ENCODE measurements around the gene ZNF425. TPM values are rescaled to one million over a fixed set of nuclear protein-coding genes. Genes with fewer than 3 reads are reported as not detected.

The ZNF425 gene
- total RNA-seq: 1 to 10 TPM in 1 of 2 donors, under 1 TPM in 1; 0.96 to 1.0 TPM

- TF ChIP-seq CTCF (IDR thresholded peaks at IDR 0.05): peak; percentile 96
- DNase-seq: peak; percentile 93
- intact Hi-C loops (cut with DNase I): no loop called here
- H3K36me3 ChIP-seq: no peaks in the 10 kb centered on the region
- H3K4me3 ChIP-seq: peak within 1 kb of the TSS; percentile 73
- H3K27me3 ChIP-seq: no peaks in the 10 kb centered on the region
- no peaks in the 10 kb centered on the region for H3K9me3 ChIP-seq
- H3K4me1 ChIP-seq: peaks cover 10% of the 10 kb centered on the region
- peak within 1 kb of the TSS; percentile 93 to 97 for H3K9ac ChIP-seq (ENCODE audit: low read depth in 2 of 2, low read length in 2 of 2)
- peak within 1 kb of the TSS; percentile 90 for H3K27ac ChIP-seq
These were observed at the start of gene ZNF425 for GRCh38 chr7:149125863-149126661. Gene ZNF425, minus strand, starts transcription at chr7:149126324. Its CDS starts 111 bp downstream, at chr7:149126213.

GRCh38 chr7:149175150-149175549, 49.0 kb upstream of the ZNF425 start:
- DNase-seq: no peak
- Histone ChIP-seq H3K27me3 (no peaks in the 10 kb centered on the region), H3K27ac (no peak overlapping the region), H3K9ac (ENCODE audit: low read depth in 2 of 2, low read length in 2 of 2) (no peak overlapping the region), H3K9me3 (no peaks in the 10 kb centered on the region), H3K36me3 (peaks cover 2% of the 10 kb centered on the region), H3K4me3 (no peak overlapping the region), H3K4me1 (no peaks in the 10 kb centered on the region)
- no peak for TF ChIP-seq CTCF (IDR thresholded peaks at IDR 0.05)
- intact Hi-C loops (cut with DNase I): no loop called here

- Histone ChIP-seq H3K27ac (no peak overlapping the region), H3K27me3 (no peaks in the 10 kb centered on the region), H3K4me3 (no peak overlapping the region), H3K4me1 (no peaks in the 10 kb centered on the region), H3K9ac (ENCODE audit: low read depth in 2 of 2, low read length in 2 of 2) (no peak overlapping the region), H3K9me3 (no peaks in the 10 kb centered on the region), H3K36me3 (peaks cover 6% of the 10 kb centered on the region)
- no peak for TF ChIP-seq CTCF (IDR thresholded peaks at IDR 0.05)
- no peak for DNase-seq
- intact Hi-C loops (cut with DNase I): no loop called here
These were observed 46.4 kb upstream of the ZNF425 start for GRCh38 chr7:149172534-149172920.

- peaks cover 6% of the 10 kb centered on the region for H3K36me3 ChIP-seq
- H3K9me3 ChIP-seq: no peaks in the 10 kb centered on the region
- H3K9ac ChIP-seq (ENCODE audit: low read depth in 2 of 2, low read length in 2 of 2): no peak overlapping the region
- H3K27ac ChIP-seq: no peak overlapping the region
- intact Hi-C loops (cut with DNase I): no loop called here
- H3K4me3 ChIP-seq: no peak overlapping the region
- TF ChIP-seq CTCF (IDR thresholded peaks at IDR 0.05): no peak
- no peaks in the 10 kb centered on the region for H3K27me3 ChIP-seq
- DNase-seq: no peak
- no peaks in the 10 kb centered on the region for H3K4me1 ChIP-seq
These were observed 45.9 kb upstream of the ZNF425 start for GRCh38 chr7:149171892-149172533.

- Histone ChIP-seq H3K27ac (no peak overlapping the region), H3K4me1 (no peaks in the 10 kb centered on the region), H3K9ac (ENCODE audit: low read depth in 2 of 2, low read length in 2 of 2) (no peak overlapping the region), H3K36me3 (peaks cover 6% of the 10 kb centered on the region), H3K9me3 (no peaks in the 10 kb centered on the region), H3K27me3 (no peaks in the 10 kb centered on the region), H3K4me3 (no peak overlapping the region)
- TF ChIP-seq CTCF (IDR thresholded peaks at IDR 0.05): no peak
- intact Hi-C loops (cut with DNase I): no loop called here
- no peak for DNase-seq
These were observed 40.7 kb upstream of the ZNF425 start for GRCh38 chr7:149166630-149167352.

Measured in colonic mucosa (tissue), 4 donors.